Esophagus squamous epithelium (tissue), 5 donors: Measurements from ENCODE around the gene CHMP1B. TPM values are rescaled to one million over a fixed set of nuclear protein-coding genes. Genes with fewer than 3 reads are reported as not detected.

Experiments
- DNase-seq: peaks from one replicate; lab custom pipeline; 2025; lab: John Stamatoyannopoulos, UW
- H3K27ac ChIP-seq, 4 donors: fragments of 200-600 bp; sonication (generic); one replicate each; pipeline ENCODE4 v1.5.1; 2016 to 2019; ENCODE audit warnings: mild to moderate bottlenecking in 1 of 4
- H3K27me3 ChIP-seq, 4 donors: fragments of 200-600 bp; sonication (generic); 1 replicate in 3 of 4; 2 replicates in 1 of 4; pipeline versions ENCODE4 v1.5.1 to v1.6.0; 2017 to 2021; ENCODE audit warnings: antibody characterized with exemption in 1 of 4
- H3K36me3 ChIP-seq, 3 donors: fragments of 200-600 bp; sonication (generic); one replicate each; pipeline ENCODE4 v1.5.1; 2016 to 2019
- H3K4me1 ChIP-seq, 3 donors: fragments of 200-600 bp; sonication (generic); one replicate each; pipeline ENCODE4 v1.5.1; 2017 to 2019
- H3K4me3 ChIP-seq, 4 donors: fragments of 200-600 bp; sonication (generic); 1 replicate in 3 of 4; 2 replicates in 1 of 4; pipeline ENCODE4 v1.5.1; 2016 to 2019; ENCODE audit warnings: mild to moderate bottlenecking in 2 of 4, moderate library complexity in 1 of 4
- H3K9me3 ChIP-seq, 3 donors: fragments of 200-600 bp; sonication (generic); one replicate each; pipeline ENCODE4 v1.5.1; 2016 to 2019
- CTCF ChIP-seq, 6 experiments: fragments of 450-650 bp in 4 of 6; fragments of 200-600 bp in 2 of 6; sonication (generic) in 2 of 6; IDR thresholded peaks; one replicate each; pipeline ENCODE4 v1.5.1; 2016 to 2019; ENCODE audit warnings: antibody characterized with exemption in 6 of 6, mild to moderate bottlenecking in 4 of 6, moderate library complexity in 4 of 6
- POLR2A ChIP-seq, 4 donors: fragments of 450-650 bp; IDR thresholded peaks; one replicate each; pipeline ENCODE4 v1.6.1; 2017; ENCODE audit warnings: antibody characterized with exemption in 4 of 4, mild to moderate bottlenecking in 4 of 4, moderate library complexity in 3 of 4
- WGBS, 2 donors: methylation state at CpG; one replicate each; pipeline ENCODE4 v1.1.5; 2018; 5-methylcytosine and 5-hydroxymethylcytosine counted together
- intact Hi-C: fragments of 100-400 bp; cut with DNase I; formaldehyde crosslinking; loops from one replicate; pipeline ENCODE4 v1.15.0; 2022
- total RNA-seq, 4 donors: library from RNA; depleted of rRNA; stranded (reverse); fragments of >200 nt; gene quantifications; one replicate each; pipeline ENCODE4 v1.1.0, GENCODE V29; 2016
- donor health status: DM: yes; HTN: yes; CAD: no.

Gene CHMP1B
- total RNA-seq, 4 donors from 2014 or later, result 35.3 to 48.3 (median 42.3) TPM

GRCh38 chr18:11834772-11835171, 16.4 kb upstream of the CHMP1B start:
- H3K27ac ChIP-seq, result no peak overlapping the region
- no peaks in the 10 kb centered on the region for H3K4me1 ChIP-seq
- H3K9me3 ChIP-seq, result no peaks in the 10 kb centered on the region
- H3K36me3 ChIP-seq, result no peaks in the 10 kb centered on the region
- no peaks in the 10 kb centered on the region for H3K27me3 ChIP-seq
- H3K4me3 ChIP-seq, result no peak overlapping the region
- intact Hi-C loops, result no loop called here
- TF ChIP-seq CTCF (IDR thresholded peaks at IDR 0.05) (no peak), POLR2A (IDR thresholded peaks at IDR 0.05) (no peak)
- DNase-seq, result no peak
- WGBS, 2 donors, result 76 to 84% methylated on average over 5 of the region's 5 CpGs

GRCh38 chr18:11839556-11839955, 11.7 kb upstream of the CHMP1B start:
- WGBS, 2 donors, result 65 to 66% methylated on average over 6 of the region's 6 CpGs
- Histone ChIP-seq H3K4me1 (no peaks in the 10 kb centered on the region), H3K27me3 (no peaks in the 10 kb centered on the region), H3K4me3 (no peak overlapping the region), H3K9me3 (no peaks in the 10 kb centered on the region), H3K36me3 (no peaks in the 10 kb centered on the region), H3K27ac (no peak overlapping the region)
- no peak for DNase-seq
- TF ChIP-seq CTCF (IDR thresholded peaks at IDR 0.05) (no peak), POLR2A (IDR thresholded peaks at IDR 0.05) (no peak)
- intact Hi-C loops, result no loop called here

- TF ChIP-seq CTCF (IDR thresholded peaks at IDR 0.05) (no peak), POLR2A (IDR thresholded peaks at IDR 0.05) (no peak)
- 51 to 72% methylated on average over 6 of the region's 6 CpGs for WGBS, 2 donors
These were observed 10.7 kb upstream of the CHMP1B start for GRCh38 chr18:11840493-11840892.

GRCh38 chr18:11842562-11842961, 8.7 kb upstream of the CHMP1B start:
- no peak for DNase-seq
- H3K4me3 ChIP-seq, result no peak overlapping the region
- H3K27ac ChIP-seq, result no peak overlapping the region
- intact Hi-C loops, result no loop called here
- H3K9me3 ChIP-seq, result no peaks in the 10 kb centered on the region
- H3K27me3 ChIP-seq, result no peaks in the 10 kb centered on the region
- TF ChIP-seq CTCF (IDR thresholded peaks at IDR 0.05), result no peak
- no peak for TF ChIP-seq POLR2A (IDR thresholded peaks at IDR 0.05)
- H3K4me1 ChIP-seq, result no peaks in the 10 kb centered on the region
- 57 to 71% methylated on average over 5 of the region's 5 CpGs for WGBS, 2 donors
- no peaks in the 10 kb centered on the region for H3K36me3 ChIP-seq

More at GRCh38 chr18:11840493-11840892, 10.7 kb upstream of the CHMP1B start:
- no peaks in the 10 kb centered on the region for H3K9me3 ChIP-seq
- H3K36me3 ChIP-seq, result no peaks in the 10 kb centered on the region
- no peak for DNase-seq
- no peaks in the 10 kb centered on the region for H3K4me1 ChIP-seq
- H3K27me3 ChIP-seq, result no peaks in the 10 kb centered on the region
- H3K4me3 ChIP-seq, result no peak overlapping the region
- intact Hi-C loops, result no loop called here
- no peak overlapping the region for H3K27ac ChIP-seq

- Histone ChIP-seq H3K36me3 (no peaks in the 10 kb centered on the region), H3K27me3 (no peaks in the 10 kb centered on the region), H3K4me3 (no peak overlapping the region), H3K9me3 (no peaks in the 10 kb centered on the region), H3K27ac (no peak overlapping the region), H3K4me1 (peaks cover 0 to under 1% (median 0%) of the 10 kb centered on the region in 3 donors)
- intact Hi-C loops, result no loop called here
- TF ChIP-seq CTCF (IDR thresholded peaks at IDR 0.05) (no peak), POLR2A (IDR thresholded peaks at IDR 0.05) (no peak)
- DNase-seq, result no peak
- 83 to 86% methylated on average over 6 of the region's 6 CpGs for WGBS, 2 donors
These were observed 6.8 kb upstream of the CHMP1B start for GRCh38 chr18:11844436-11844835.
